ENCODE results near the gene POLR1B.
"Not testable (repeated sequence)": the region's sequence is repeated elsewhere in the genome, so short reads cannot be mapped to it uniquely, and the experiment has no call there.

Gene POLR1B

GRCh38 chr2:112542123-112542983, at the start of gene POLR1B:
Gene POLR1B, plus strand, starts transcription at chr2:112542465. Its CDS starts 30 bp downstream, at chr2:112542495.
- TF ChIP-seq, protein P1, sequence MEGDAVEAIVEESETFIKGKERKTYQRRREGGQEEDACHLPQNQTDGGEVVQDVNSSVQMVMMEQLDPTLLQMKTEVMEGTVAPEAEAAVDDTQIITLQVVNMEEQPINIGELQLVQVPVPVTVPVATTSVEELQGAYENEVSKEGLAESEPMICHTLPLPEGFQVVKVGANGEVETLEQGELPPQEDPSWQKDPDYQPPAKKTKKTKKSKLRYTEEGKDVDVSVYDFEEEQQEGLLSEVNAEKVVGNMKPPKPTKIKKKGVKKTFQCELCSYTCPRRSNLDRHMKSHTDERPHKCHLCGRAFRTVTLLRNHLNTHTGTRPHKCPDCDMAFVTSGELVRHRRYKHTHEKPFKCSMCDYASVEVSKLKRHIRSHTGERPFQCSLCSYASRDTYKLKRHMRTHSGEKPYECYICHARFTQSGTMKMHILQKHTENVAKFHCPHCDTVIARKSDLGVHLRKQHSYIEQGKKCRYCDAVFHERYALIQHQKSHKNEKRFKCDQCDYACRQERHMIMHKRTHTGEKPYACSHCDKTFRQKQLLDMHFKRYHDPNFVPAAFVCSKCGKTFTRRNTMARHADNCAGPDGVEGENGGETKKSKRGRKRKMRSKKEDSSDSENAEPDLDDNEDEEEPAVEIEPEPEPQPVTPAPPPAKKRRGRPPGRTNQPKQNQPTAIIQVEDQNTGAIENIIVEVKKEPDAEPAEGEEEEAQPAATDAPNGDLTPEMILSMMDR (IDR thresholded peaks at IDR 0.05; ENCODE audit: insufficient read depth, low read depth, low read length, missing control alignments): no peak
- peak; percentile 92 for DNase-seq (ENCODE audit: low read depth)
- peak within 1 kb of the TSS; percentile 75 for H3K4me3 ChIP-seq (ENCODE audit: low read depth, low read length)

DNA sequence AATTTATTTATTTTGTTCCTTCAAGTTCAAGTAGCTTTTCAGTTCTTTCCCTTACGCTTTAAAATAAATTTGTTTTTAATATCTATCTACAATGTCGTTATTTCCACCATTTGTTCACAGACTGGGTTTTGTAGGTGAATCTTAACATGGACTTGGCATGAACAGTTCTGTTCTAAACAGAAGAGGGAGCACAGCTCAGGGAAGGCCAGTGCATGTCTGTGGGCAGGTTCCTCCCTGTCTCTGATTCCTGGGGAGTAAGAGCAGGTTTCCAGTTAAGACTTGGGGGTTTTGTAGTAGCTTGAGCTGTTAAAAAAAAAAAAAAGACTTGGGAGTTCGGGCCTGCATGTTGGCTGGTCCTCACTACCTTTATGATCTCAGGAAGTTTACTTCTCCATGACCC, 49.2 kb upstream of the POLR1B start:
- H3K4me3 ChIP-seq (ENCODE audit: low read depth, low read length): no peak overlapping the region
- TF ChIP-seq, protein P1 (IDR thresholded peaks at IDR 0.05; ENCODE audit: insufficient read depth, low read depth, low read length, missing control alignments): no peak
- no peak for DNase-seq (ENCODE audit: low read depth)

DNA sequence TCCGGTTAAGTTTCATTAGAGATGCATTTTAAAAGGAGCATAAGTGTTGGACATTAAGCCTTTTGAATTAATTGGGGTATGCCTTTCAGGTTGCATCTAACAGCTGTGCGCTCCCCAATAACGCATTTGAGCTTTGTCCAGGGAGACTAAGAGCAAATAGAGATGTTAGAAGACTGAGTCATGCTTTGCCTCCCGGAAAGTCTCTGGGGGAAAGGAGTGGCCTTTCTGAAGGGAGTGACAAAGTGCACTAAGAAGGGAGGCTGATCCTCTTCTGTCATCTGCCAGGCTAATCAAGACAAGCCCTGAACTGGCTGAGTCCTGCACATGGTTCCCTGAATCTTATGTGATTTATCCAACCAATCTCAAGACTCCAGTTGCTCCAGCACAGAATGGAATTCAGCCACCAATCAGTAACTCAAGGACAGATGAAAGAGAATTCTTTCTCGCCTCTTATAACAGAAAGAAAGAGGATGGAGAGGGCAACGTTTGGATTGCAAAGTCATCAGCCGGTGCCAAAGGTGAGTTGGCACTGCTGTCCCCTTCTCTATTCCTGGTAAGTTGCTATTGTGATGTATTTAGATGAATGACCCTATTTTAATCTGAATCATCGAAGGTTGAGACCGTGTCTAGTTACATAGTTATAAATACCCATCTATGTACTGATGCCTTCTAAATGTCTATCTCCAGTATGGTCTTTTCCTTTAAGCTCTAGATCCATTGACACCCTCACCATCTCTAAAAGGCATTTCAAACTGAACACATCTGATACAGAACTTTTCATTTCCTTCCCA, 48.2 kb upstream of the POLR1B start:
- DNase-seq (ENCODE audit: low read depth): no peak
- H3K4me3 ChIP-seq (ENCODE audit: low read depth, low read length): no peak overlapping the region
- TF ChIP-seq, protein P1 (IDR thresholded peaks at IDR 0.05; ENCODE audit: insufficient read depth, low read depth, low read length, missing control alignments): no peak

GRCh38 chr2:112494828-112495227, 47.4 kb upstream of the POLR1B start:
- no peak for DNase-seq (ENCODE audit: low read depth)
- H3K4me3 ChIP-seq (ENCODE audit: low read depth, low read length): no peak overlapping the region
- TF ChIP-seq, protein P1 (IDR thresholded peaks at IDR 0.05; ENCODE audit: insufficient read depth, low read depth, low read length, missing control alignments): no peak

DNA sequence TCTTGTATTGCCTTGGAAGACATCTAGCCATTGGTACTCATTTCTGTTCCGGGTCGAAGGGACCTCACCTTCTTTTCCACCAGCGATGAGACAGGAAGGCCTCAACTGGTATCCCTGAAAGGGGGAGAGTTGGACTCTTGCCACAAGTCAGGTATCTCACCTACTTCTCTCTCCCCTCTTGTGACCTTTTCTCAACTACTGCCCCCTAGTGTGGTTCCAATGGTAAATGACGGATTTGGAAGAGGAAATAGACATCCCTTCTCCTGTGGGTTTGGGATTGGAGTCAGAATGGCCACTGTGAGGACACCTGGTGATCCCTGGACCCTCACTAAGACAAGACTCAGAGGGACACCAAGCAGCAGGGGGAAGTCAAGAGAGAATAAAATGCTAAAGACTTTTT, 46.4 kb upstream of the POLR1B start:
- not testable (repeated sequence) for DNase-seq (ENCODE audit: low read depth); H3K4me3 ChIP-seq (ENCODE audit: low read depth, low read length)

GRCh38 chr2:112500850-112501484, 41.3 kb upstream of the POLR1B start:
- H3K4me3 ChIP-seq (ENCODE audit: low read depth, low read length): not testable (repeated sequence)
- DNase-seq (ENCODE audit: low read depth): peak; percentile 42
- TF ChIP-seq, protein P1 (IDR thresholded peaks at IDR 0.05; ENCODE audit: insufficient read depth, low read depth, low read length, missing control alignments): peak; percentile 21

- not testable (repeated sequence) for DNase-seq (ENCODE audit: low read depth); H3K4me3 ChIP-seq (ENCODE audit: low read depth, low read length)
These were observed 32.8 kb upstream of the POLR1B start for GRCh38 chr2:112509239-112509998.
